ENCODE data around the gene TBXA2R. TPM values are rescaled to one million over a fixed set of nuclear protein-coding genes. Genes with fewer than 3 reads are reported as not detected.

The TBXA2R gene
- total RNA-seq, 4 donors from 2014 or later: 4.4 to 11.4 (median 7.2) TPM

DNA sequence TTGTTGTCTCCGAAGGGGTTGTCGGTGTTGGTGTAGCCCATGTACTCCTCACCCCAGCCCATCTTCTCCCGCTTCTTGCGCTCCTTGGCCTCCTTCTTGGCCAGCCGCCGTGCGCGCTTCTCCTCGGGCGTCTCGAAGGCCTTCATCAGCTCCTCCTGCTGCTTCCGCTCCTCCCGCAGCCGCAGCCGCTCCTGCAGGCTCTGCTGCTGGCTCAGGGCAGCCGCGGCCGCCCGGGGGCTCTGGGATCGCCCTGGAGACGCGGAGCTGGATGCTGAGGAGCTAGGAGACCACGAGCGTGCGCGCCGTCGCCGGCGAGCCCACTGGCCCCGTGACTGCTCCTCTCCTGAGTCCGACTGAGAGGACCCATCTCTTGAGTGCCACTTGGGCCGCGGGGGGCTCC is 17.0 kb upstream of the TBXA2R start:
- H3K27me3 ChIP-seq: no peaks in the 10 kb centered on the region
- H3K36me3 ChIP-seq: peaks cover 0 to 55% (median 0%) of the 10 kb centered on the region in 3 donors
- no peak overlapping the region for H3K27ac ChIP-seq
- TF ChIP-seq, protein P1, sequence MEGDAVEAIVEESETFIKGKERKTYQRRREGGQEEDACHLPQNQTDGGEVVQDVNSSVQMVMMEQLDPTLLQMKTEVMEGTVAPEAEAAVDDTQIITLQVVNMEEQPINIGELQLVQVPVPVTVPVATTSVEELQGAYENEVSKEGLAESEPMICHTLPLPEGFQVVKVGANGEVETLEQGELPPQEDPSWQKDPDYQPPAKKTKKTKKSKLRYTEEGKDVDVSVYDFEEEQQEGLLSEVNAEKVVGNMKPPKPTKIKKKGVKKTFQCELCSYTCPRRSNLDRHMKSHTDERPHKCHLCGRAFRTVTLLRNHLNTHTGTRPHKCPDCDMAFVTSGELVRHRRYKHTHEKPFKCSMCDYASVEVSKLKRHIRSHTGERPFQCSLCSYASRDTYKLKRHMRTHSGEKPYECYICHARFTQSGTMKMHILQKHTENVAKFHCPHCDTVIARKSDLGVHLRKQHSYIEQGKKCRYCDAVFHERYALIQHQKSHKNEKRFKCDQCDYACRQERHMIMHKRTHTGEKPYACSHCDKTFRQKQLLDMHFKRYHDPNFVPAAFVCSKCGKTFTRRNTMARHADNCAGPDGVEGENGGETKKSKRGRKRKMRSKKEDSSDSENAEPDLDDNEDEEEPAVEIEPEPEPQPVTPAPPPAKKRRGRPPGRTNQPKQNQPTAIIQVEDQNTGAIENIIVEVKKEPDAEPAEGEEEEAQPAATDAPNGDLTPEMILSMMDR (IDR thresholded peaks at IDR 0.05): no peak
- no peak for TF ChIP-seq POLR2A (IDR thresholded peaks at IDR 0.05)
- TF ChIP-seq EP300 (IDR thresholded peaks at IDR 0.05): no peak
- H3K4me3 ChIP-seq: no peak overlapping the region
- 88 to 89% methylated on average over 22 to 23 of the region's 34 CpGs for whole genome bisulfite sequencing, 2 donors
- no peaks in the 10 kb centered on the region for H3K9me3 ChIP-seq
- no peak for DNase-seq (ENCODE audit: low spot score in 2 of 2)
- H3K4me1 ChIP-seq: peaks cover 0 to 45% (median 16%) of the 10 kb centered on the region in 4 donors

DNA sequence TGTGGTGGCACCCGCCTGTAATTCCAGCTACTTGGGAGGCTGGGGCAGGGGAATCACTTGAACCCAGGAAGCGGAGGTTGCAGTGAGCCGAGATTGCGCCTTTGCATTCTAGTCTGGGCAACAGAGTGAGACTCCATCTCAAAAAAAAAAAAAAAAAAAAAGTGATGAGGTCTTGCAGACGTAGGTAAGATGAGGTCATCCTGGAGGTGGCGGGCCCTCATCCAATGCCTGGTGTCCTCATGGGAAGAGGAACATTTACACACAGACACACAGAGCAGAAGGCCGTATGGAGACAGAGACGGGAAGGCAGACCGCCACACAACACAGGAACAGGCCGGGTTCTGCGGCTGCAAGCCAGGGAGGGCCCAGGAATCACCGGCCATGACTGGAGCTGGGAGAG is 15.5 kb upstream of the TBXA2R start:
- no peak for TF ChIP-seq POLR2A (IDR thresholded peaks at IDR 0.05)
- TF ChIP-seq, protein P1 (IDR thresholded peaks at IDR 0.05): no peak
- no peak for TF ChIP-seq EP300 (IDR thresholded peaks at IDR 0.05)
- 89 to 92% methylated on average over 12 of the region's 12 CpGs for WGBS, 2 donors
- H3K4me3 ChIP-seq: no peak overlapping the region
- DNase-seq (ENCODE audit: low spot score in 2 of 2): no peak
- H3K36me3 ChIP-seq: peaks cover 0 to 60% (median 0%) of the 10 kb centered on the region in 3 donors
- H3K9me3 ChIP-seq: no peaks in the 10 kb centered on the region
- no peak overlapping the region for H3K27ac ChIP-seq
- no peaks in the 10 kb centered on the region for H3K27me3 ChIP-seq
- H3K4me1 ChIP-seq: peaks cover 0 to 53% (median 20%) of the 10 kb centered on the region in 4 donors

DNA sequence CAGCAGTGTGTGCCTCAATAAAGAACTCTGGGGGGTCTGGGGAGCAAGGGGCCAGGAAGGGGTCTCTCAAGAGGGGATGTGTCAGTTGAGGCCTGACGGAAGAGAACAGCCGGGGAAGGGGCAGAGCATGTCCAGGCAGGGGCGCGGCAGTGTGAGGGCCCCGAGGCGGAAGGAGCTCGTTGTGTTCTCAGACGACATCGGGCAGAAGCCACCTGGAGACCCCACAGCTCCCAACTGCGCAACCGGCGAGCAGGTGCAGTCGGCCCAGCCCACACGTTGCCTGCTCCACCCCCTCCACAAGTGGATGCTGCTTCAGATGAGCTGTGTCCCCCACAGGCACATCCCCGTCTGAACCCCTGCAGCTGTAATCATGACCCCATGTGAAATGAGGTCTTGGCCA is 15.0 kb upstream of the TBXA2R start:
- H3K36me3 ChIP-seq: peaks cover 0 to 65% (median 0%) of the 10 kb centered on the region in 3 donors
- no peak for DNase-seq (ENCODE audit: low spot score in 2 of 2)
- H3K4me3 ChIP-seq: no peak overlapping the region
- no peak overlapping the region for H3K27ac ChIP-seq
- peaks cover 0 to 50% (median 19%) of the 10 kb centered on the region in 4 donors for H3K4me1 ChIP-seq
- TF ChIP-seq POLR2A (IDR thresholded peaks at IDR 0.05) (no peak), EP300 (IDR thresholded peaks at IDR 0.05) (no peak)
- TF ChIP-seq, protein P1 (IDR thresholded peaks at IDR 0.05): no peak
- no peaks in the 10 kb centered on the region for H3K27me3 ChIP-seq
- H3K9me3 ChIP-seq: no peaks in the 10 kb centered on the region
- WGBS, 2 donors: 89 to 91% methylated on average over 15 of the region's 15 CpGs

DNA sequence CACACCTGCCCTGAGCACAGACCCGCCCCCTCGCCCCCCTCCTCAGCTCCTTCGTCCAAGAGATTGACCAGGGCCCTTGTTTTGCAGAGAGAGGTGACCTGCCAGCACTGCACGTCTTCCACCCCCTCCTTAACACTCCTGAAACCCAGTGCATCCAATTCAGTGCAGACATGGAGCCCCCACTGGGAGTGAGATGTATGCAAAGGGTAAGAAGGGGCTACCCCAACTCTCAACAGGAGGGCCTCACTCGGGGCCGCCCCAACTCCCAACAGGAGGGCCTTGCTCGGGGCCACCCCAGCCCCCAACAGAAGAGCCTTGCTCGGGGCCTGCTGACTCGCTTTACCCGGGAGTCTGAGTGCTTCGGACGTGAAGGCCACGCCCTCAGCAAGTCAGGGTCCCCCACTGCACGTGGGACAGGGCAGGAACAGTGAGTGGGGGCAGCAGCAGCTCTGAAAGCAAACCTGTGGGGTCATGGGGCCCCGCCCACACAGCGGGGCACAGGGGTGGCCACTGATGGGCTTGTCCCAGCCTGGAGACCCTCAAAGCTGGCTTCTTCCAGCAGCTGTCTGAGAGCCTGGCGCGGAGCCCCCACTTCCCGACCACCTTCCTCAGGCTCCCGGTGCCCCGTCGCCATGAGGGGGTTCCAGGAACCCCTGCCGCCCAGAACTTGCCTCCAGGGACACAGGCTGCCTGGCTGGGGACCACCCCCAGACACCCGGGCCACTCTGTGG is 14.3 kb upstream of the TBXA2R start:
- Histone ChIP-seq H3K4me1 (peaks cover 0 to 49% (median 19%) of the 10 kb centered on the region in 4 donors), H3K9me3 (no peaks in the 10 kb centered on the region), H3K4me3 (no peak overlapping the region), H3K36me3 (peaks cover 0 to 72% (median 0%) of the 10 kb centered on the region in 3 donors), H3K27me3 (no peaks in the 10 kb centered on the region), H3K27ac (no peak overlapping the region)
- TF ChIP-seq, protein P1 (IDR thresholded peaks at IDR 0.05): no peak
- TF ChIP-seq POLR2A (IDR thresholded peaks at IDR 0.05): no peak
- no peak for TF ChIP-seq EP300 (IDR thresholded peaks at IDR 0.05)
- no peak for DNase-seq (ENCODE audit: low spot score in 2 of 2)
- 83 to 84% methylated on average over 6 to 22 of the region's 24 CpGs for WGBS, 2 donors

DNA sequence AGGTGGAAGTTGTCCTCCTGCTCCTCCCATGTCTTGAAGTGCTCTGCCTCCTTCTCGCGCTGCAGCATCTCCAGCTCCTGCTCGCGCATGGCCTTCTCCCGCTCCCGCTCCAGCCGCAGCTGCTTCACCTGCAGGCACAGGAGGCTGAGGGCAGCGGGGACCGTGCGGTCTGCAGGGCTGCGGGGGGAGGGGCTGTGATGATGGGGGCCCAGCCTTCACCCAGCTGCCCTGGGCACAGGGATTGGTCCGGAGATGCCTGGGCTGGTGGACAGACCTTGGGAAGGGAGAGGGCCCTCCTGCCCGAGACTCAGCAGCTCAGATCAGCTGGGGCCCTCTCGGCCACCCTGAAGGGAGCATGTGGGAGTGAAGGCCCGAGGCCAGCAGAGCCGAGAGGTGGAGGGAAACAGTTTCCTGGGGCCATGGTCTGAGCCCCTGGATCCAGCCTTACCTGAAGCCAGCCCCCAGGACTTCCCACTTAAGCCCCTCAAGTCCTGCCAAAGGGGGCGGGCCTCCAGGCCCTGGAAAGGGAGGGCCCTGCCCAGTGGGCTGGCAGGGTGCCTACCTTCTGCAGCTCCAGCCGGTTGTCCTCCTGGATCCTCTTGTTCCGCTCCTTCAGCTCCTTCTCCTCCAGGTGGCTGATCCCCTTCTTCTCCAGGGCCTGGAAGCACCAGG is 13.6 kb upstream of the TBXA2R start:
- TF ChIP-seq, protein P1 (IDR thresholded peaks at IDR 0.05): no peak
- TF ChIP-seq EP300 (IDR thresholded peaks at IDR 0.05): no peak
- no peak for TF ChIP-seq POLR2A (IDR thresholded peaks at IDR 0.05)
- no peaks in the 10 kb centered on the region for H3K9me3 ChIP-seq
- H3K4me1 ChIP-seq: peaks cover 0 to 42% (median 12%) of the 10 kb centered on the region in 4 donors
- H3K36me3 ChIP-seq: peaks cover 0 to 80% (median 0%) of the 10 kb centered on the region in 3 donors
- 80% methylated on average over 19 of the region's 19 CpGs for WGBS, 2 donors
- no peak overlapping the region for H3K27ac ChIP-seq
- H3K4me3 ChIP-seq: no peak overlapping the region
- H3K27me3 ChIP-seq: no peaks in the 10 kb centered on the region
- no peak for DNase-seq (ENCODE audit: low spot score in 2 of 2)
